Activated CD8-positive, alpha-beta memory T cell treated with anti-CD3 and anti-CD28 coated beads, Interleukin-2, amount 50 U/mL, for 48 hours (primary cell): Measurements from ENCODE around the gene PAFAH2.

ENCODE experiments used
- DNase-seq: peaks from one replicate; pipeline ENCODE4 v3.0.0-alpha.2; 2020

The PAFAH2 gene

DNA sequence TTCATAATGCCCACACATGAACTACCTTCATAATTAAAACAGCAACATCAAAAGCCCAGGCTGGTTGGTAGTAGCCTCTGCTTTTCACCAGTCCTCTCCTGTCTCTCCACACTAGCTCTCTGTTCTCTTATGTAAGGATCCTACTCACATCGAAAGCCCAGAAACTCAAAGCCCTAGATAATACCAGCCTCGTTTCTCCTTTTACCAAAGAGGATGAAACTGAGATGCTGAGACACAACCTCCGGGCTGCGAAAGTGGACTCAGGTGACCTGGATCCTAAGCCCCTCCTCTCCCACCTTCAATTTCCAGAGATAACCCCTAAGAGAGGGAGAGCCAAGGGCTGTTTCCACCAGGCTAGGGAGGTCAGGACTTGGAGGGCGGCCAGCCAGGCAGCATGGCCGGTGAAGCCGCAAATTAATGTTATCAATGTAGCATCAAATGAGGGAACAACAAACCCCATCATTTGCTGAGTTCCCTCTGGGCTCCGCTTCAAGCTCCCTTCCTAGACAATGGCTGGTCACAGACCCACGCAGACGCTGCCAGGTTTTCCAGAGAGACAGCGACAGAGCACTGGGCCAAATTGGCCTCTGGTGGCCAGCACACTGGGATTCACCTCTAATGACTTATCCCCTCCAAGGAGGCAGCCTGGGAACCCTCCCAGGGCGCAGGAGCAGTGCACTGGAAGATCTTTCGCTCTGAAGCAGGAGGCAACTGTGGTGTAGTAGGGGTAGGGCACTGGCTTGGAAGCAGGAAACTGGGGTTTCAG lies 70.9 kb downstream of the PAFAH2 start:
- DNase-seq = no peak

DNA sequence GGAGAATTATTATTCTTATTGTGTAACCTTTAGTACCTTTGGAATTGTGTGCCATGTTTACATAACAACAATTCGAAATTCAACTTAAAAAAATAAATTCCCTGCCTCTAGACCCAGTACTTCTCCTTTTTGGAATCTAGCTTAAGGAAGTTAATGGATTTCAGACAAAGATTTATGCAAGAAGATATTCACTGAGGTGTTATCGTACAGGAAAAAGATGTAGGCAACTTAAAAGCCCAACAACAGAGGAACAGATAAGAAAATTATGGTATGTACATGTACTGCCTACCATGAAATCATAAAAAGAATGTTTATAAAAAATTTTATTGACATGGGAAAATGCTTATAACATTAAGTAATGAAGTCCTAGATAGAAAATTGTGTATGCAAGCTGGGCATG lies 73.4 kb downstream of the PAFAH2 start:
- no peak for DNase-seq

DNA sequence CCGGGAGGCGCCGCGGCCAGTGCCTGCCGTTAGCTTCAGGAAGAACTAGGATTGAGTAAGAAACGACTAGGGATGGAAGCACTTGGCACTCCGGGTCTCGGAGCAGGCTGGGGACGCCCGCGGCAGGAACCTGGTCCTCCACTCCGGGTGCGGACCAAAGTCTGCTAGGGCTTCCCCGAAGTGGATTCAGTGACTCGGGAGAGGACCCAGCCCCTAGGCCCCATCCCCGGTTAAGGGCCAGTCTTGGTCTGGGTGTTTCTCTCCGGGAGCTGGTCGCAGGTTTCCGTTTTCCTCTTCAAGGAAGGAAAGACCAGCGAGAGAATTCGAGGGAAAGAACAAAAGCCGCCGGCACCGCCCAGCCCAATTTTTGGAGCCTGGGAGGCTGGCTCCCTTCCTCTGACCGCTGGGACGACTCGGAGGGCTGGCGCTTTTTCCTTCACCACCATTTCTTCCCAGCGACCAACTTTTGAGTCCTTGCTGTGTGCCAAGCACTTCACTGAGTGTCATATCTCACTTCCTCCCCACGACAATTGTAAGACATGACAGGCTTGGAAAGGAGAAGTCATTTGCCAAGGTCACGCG lies 74.8 kb downstream of the PAFAH2 start:
- peak; percentile 74 for DNase-seq

DNA sequence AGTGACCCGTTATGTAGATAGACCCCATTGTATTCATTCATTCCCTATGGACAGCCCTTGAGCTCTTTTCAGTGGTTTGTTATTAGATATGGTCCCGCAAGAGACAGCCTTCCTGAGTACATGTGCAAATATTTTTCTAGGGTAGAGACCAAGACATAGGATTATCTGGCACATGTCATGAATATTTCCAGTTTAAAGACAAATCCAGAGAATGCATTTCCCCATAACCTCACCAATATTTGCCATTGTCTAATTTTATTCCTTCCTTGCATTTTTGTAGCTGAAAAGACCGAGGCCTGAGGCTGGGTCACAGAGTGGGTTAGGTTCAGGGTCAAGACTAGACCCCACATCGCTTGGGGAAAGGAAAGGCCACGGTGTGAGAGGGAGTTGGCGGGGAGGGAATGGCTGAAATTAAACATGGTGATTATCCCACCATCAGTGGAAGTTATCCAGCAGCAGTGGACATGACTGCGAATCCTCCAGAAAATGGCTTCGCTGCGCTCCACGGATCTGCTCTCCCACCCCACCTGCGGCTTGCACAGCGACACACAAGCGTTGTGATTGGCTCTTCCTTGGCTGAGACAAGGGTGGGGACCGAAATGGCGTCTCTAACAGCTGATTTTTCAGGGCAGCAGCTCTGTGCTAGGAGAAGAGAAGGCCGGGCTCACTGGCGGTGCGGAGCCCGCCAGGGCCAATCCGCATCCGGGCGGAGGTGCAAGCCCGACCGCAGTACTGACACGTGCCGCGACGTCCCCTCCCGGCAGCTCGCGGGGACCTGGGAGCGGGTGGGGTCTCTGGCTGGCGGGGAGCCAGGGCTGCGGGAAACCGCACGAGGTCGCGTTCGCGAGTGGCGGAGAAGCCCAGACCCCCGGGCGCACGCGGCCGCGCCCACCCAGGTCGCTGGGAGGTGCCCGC lies 75.5 kb downstream of the PAFAH2 start:
- peak; percentile 77 for DNase-seq

DNA sequence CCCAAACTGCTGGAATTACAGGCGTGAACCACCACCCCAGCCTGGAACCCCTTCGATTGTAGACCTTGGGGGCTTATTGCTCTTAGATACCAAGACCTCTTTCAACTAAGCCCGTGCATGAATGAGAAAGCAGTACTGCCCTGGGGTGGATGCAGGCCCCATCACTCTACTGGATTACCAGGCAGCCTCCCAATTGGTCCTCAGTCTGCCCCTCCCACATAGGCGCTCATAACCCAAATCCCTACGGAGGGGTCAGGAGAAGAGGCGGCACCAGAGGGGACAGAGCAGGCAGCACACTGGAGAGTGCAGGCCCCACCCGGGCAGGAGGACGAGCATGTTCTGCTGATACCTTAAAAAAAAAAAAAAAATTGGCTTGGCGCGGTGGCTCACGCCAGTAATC lies 79.2 kb downstream of the PAFAH2 start:
- DNase-seq = no peak

DNA sequence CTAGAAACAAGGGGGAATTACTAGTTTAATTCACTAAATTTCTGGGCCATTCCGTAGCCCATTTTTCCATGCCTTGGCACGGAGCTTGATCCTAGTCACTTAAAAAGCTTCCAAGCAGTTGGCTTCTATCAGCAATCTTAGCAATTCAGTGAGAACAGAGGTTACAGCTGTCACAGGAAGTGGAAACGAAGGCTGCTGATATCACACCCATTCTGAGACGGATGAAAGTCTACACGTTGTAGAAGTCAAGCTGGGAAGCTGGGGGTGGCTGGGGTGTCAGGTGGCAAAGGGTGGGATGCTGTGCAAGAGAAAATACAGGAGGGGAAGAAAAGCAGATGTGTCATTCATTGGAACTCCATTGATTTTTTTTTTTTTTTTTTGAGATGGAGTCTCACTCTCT lies 79.9 kb downstream of the PAFAH2 start:
- no peak for DNase-seq

DNA sequence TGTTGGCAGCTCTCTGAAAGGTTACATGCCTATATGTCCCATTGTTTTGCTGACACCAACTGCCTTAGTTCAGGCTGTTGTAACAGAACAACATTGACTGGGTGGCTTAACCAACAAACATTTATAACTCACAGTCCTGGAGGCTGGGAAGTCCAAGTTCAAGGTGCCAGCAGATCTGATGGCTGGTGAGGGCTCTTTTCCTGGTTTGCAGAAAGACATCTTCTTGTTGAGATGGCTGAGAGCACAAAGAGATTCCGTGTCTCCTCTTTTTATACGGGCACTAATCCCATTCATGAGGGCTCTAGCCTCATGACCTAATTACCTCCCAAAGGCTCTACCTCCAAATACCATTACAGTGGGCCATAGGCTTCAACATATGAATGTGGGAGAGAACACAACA lies 81.4 kb downstream of the PAFAH2 start:
- no peak for DNase-seq

DNA sequence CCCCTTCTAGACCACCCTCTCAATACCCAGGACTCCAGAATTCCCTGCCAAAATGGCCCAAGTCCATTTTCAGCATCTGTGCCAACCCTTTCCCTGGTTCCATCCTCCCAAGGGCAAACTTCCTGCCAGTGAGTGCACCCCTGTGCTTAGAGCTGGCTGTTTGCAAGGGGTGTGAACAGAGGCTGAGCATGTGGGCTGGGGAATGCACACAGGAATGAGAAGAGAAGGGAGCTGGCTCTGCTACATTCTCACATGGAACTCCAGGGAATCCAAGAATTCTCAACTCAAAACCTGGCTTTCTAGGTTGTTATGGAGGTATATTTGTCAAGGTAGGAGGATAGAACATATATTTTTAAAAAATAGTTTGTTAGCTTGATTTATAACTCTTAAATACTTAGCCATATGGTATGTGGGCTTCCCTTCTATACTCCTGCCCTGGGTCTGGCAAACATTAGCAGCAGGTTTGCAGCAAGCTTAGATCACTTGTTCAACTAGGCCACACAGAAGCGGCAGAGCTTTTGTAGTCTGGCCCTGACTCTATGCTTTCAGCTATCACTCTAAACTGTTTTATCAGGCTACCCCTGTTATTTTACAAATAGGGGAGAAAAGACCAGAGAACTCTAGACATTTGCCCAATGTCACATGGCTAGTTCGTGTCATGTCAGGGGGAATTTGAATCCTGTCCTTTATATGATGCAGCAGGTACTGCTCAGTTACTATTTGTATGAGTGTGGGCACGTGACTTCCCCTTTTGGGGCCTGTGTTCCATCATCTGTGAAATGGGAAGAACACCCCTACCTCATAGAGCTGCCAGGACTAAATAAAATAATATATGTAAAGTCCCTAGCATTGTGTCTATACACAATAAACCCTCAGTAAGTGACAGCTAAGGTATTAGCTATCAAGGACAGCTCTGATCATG lies 83.5 kb downstream of the PAFAH2 start:
- DNase-seq = no peak

DNA sequence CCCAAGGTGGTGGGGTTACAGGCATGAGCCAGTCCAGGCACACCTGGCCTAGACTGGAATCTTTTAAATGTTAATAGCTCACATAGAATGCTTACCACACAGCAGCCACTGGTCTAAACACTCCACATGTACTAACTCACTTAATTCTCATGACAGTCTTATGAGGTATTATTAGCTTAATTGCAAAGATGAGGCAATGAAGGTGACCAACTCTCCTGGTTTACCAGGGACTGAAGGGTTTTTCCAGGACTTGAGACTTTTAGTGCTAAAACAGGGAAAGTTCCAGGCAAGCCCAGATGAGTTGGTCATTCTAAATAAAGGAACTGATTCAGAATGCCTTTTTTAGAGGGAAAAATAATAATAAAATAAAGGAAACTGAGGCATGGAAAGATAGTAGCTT lies 84.7 kb downstream of the PAFAH2 start:
- DNase-seq = no peak

DNA sequence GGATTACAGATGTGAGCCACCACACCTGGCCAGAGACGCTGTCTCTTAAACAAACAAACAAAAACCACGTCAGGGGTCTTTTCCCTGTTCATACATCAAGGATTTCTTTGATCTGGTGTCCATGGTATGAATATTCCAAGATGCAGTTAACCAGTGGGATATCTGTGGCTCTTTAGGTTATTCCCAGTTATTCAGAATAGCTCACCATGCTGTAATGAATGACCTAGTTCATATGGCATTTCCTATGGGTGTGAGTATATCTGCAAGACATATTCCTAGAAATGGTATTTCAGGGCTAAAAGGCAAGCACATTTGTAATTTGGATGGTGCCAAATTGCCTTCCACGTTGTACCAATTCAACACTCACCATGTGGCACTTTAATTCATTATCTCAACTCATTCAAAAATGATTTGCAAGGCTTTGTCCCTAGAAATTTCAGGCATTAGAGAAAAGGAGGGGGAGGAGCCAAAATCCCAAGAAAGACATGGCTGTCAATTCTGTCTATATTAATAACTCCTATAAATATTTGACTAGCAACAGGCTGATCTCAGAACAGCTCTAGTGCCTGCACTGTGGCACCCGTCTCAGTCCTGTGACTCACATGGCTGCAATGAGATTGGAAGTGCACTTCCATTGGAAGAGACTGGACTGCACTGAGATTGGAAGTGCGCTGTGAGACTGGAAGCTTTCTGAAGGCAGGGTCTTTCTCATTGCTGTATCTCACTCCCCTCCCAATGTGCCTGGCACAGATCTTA lies 85.6 kb downstream of the PAFAH2 start:
- DNase-seq = no peak

DNA sequence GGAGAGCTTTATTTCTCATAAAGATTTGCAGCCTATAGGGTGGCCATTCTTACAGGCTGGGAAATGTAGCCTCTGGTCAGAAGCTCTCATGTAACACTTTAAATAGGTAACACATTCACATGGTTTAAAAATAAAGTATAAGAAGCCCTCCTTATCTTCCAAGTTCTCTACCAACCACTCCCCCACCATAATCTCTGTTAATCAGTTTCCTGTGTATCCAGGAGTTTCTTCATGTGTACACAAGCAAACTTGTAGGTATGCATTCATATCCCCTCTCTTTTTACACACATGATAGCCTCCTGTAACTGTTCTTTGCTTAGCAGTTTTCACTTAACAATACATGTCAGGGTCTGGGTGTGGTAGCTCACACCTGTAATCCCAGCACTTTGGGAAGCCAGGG lies 86.7 kb downstream of the PAFAH2 start:
- no peak for DNase-seq
